Measurements from ENCODE around the gene SELENOV. TPM values are rescaled to one million over a fixed set of nuclear protein-coding genes. Genes with fewer than 3 reads are reported as not detected.
A peak's percentile ranks its signal among the peaks of the same experiment; 100 is the strongest.

SELENOV gene
- total RNA-seq, 1 experiment from 2014 or later: 0.80 TPM

DNA sequence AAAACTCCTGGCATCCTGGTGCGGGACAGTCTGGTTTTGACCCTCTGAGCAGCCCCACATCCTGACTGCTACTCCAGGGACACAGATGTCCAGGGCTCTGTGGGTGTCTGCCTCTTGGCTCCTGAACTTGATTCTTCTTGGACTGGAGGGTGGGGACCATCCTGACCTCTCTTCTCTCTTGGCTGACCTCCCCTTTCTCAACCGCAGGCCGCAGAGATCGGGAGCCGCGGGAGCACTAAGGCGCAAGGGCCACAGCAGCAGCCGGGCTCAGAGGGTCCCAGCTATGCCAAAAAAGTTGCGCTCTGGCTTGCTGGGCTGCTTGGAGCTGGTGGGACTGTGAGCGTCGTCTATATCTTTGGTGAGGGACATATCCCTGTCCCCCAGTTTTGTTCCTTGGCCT, 33.3 kb upstream of the SELENOV start:
- BruUV-seq (replicated peaks): no TSS peak
- H3K4me1 ChIP-seq (ENCODE audit: control insufficient read depth, insufficient read depth, low read length): peaks cover 23% of the 10 kb centered on the region
- TF ChIP-seq SIN3A (IDR thresholded peaks at IDR 0.05; ENCODE audit: borderline replicate concordance, insufficient read depth, low read depth, low read length) (no peak), POLR2AphosphoS5 (IDR thresholded peaks at IDR 0.05; ENCODE audit: low read depth, low read length) (no peak), TCF7L2 (IDR thresholded peaks at IDR 0.05; ENCODE audit: low read depth, low read length) (no peak)
- TF ChIP-seq, protein P1, sequence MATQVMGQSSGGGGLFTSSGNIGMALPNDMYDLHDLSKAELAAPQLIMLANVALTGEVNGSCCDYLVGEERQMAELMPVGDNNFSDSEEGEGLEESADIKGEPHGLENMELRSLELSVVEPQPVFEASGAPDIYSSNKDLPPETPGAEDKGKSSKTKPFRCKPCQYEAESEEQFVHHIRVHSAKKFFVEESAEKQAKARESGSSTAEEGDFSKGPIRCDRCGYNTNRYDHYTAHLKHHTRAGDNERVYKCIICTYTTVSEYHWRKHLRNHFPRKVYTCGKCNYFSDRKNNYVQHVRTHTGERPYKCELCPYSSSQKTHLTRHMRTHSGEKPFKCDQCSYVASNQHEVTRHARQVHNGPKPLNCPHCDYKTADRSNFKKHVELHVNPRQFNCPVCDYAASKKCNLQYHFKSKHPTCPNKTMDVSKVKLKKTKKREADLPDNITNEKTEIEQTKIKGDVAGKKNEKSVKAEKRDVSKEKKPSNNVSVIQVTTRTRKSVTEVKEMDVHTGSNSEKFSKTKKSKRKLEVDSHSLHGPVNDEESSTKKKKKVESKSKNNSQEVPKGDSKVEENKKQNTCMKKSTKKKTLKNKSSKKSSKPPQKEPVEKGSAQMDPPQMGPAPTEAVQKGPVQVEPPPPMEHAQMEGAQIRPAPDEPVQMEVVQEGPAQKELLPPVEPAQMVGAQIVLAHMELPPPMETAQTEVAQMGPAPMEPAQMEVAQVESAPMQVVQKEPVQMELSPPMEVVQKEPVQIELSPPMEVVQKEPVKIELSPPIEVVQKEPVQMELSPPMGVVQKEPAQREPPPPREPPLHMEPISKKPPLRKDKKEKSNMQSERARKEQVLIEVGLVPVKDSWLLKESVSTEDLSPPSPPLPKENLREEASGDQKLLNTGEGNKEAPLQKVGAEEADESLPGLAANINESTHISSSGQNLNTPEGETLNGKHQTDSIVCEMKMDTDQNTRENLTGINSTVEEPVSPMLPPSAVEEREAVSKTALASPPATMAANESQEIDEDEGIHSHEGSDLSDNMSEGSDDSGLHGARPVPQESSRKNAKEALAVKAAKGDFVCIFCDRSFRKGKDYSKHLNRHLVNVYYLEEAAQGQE (IDR thresholded peaks at IDR 0.05; ENCODE audit: insufficient read depth in 1 of 2, low read depth in 2 of 2, low read length in 1 of 2): no peak
- TF ChIP-seq, protein P2, sequence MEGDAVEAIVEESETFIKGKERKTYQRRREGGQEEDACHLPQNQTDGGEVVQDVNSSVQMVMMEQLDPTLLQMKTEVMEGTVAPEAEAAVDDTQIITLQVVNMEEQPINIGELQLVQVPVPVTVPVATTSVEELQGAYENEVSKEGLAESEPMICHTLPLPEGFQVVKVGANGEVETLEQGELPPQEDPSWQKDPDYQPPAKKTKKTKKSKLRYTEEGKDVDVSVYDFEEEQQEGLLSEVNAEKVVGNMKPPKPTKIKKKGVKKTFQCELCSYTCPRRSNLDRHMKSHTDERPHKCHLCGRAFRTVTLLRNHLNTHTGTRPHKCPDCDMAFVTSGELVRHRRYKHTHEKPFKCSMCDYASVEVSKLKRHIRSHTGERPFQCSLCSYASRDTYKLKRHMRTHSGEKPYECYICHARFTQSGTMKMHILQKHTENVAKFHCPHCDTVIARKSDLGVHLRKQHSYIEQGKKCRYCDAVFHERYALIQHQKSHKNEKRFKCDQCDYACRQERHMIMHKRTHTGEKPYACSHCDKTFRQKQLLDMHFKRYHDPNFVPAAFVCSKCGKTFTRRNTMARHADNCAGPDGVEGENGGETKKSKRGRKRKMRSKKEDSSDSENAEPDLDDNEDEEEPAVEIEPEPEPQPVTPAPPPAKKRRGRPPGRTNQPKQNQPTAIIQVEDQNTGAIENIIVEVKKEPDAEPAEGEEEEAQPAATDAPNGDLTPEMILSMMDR (IDR thresholded peaks at IDR 0.05): no peak
- CTCF ChIA-PET: interaction anchor here (0.6 to 2.1 kb wide), 10 partner anchors 10 to 739 kb away, joined by 3 to 20 read pairs (median 6); partner anchors contain the start of genes DLL3 and EID2
- intact Hi-C loops (cut with micrococcal nuclease; ENCODE audit: unreplicated experiment) (loop anchor here (2.0 kb wide), 1 partner anchor 25 kb away; no protein-coding TSS in a partner anchor), in situ Hi-C loops (cut with HindIII; ENCODE audit: low pct_unique_long_range_greater_than_20kb, low sequenced_read_pairs) (no loop called here)
- POLR2A ChIA-PET: interaction anchor here (0.5 to 2.3 kb wide), 13 partner anchors 10 to 772 kb away, joined by 3 to 20 read pairs (median 4); partner anchors contain the start of genes DLL3 and RPS16
- H3K4me3 ChIP-seq (ENCODE audit: low read depth in 2 of 2, low read length in 2 of 2): peak overlapping the region; percentile 39 to 55
- no peak for DNase-seq (ENCODE audit: low read depth, low spot score)
- ATAC-seq: no peak
- H3K36me3 ChIP-seq (ENCODE audit: control insufficient read depth, insufficient read depth, low read length): peaks cover 40% of the 10 kb centered on the region
- H3K27me3 ChIP-seq (ENCODE audit: control insufficient read depth, insufficient read depth, low read length): no peaks in the 10 kb centered on the region
- H3K27ac ChIP-seq (ENCODE audit: low read length): peak overlapping the region; percentile 86
- no peaks in the 10 kb centered on the region for H3K9me3 ChIP-seq (ENCODE audit: control insufficient read depth, insufficient read depth, low read depth, low read length)

DNA sequence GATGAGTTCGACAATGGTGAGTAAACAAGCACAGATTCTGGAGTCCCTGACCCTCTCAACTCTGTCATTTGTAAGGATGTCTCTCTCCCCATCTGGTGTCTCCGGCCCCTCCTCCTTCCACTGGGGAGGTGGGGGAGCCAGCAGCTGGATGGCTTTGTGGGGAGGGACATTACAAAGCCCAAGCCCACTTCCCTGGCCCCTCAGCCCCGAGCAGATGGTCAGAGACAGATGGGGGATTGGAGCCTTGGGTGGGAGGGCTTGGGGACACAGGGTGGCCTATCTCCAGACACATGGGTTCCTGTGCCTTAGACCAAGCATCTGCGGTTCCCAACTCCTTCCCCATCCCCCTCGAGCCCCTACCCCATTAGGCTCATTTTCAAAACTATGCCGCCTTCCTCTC, 31.8 kb upstream of the SELENOV start:
- Histone ChIP-seq H3K36me3 (ENCODE audit: control insufficient read depth, insufficient read depth, low read length) (peaks cover 47% of the 10 kb centered on the region), H3K27me3 (ENCODE audit: control insufficient read depth, insufficient read depth, low read length) (no peaks in the 10 kb centered on the region), H3K27ac (ENCODE audit: low read length) (no peak overlapping the region), H3K4me3 (ENCODE audit: low read depth in 2 of 2, low read length in 2 of 2) (no peak overlapping the region), H3K9me3 (ENCODE audit: control insufficient read depth, insufficient read depth, low read depth, low read length) (no peaks in the 10 kb centered on the region), H3K4me1 (ENCODE audit: control insufficient read depth, insufficient read depth, low read length) (peaks cover 23% of the 10 kb centered on the region)
- ChIA-PET CTCF (interaction anchor here (0.6 to 1.0 kb wide), 4 partner anchors 8 to 136 kb away, joined by 3 to 17 read pairs (median 6); no protein-coding TSS in a partner anchor), POLR2A (interaction anchor here (0.6 to 0.9 kb wide), 7 partner anchors 15 to 607 kb away, joined by 3 to 12 read pairs (median 7); no protein-coding TSS in a partner anchor)
- DNase-seq (ENCODE audit: low read depth, low spot score) (no peak), ATAC-seq (no peak)
- no TSS peak for BruUV-seq (replicated peaks)
- intact Hi-C loops (cut with micrococcal nuclease; ENCODE audit: unreplicated experiment): no loop called here
- no peak for TF ChIP-seq SIN3A (IDR thresholded peaks at IDR 0.05; ENCODE audit: borderline replicate concordance, insufficient read depth, low read depth, low read length)
- TF ChIP-seq, protein P1 (IDR thresholded peaks at IDR 0.05; ENCODE audit: insufficient read depth in 1 of 2, low read depth in 2 of 2, low read length in 1 of 2): no peak
- in situ Hi-C loops (cut with HindIII; ENCODE audit: low pct_unique_long_range_greater_than_20kb, low sequenced_read_pairs): no loop called here
